NCI-H524 (cell line): ENCODE data around the gene TUNAR.
A peak's percentile ranks its signal among the peaks of the same experiment; 100 is the strongest.
"Not testable (repeated sequence)": the region's sequence is repeated elsewhere in the genome, so short reads cannot be mapped to it uniquely, and the experiment has no call there.

Experiments used
- DNase-seq, 2 experiments: peaks; one replicate each; lab custom pipeline; 2025; lab: John Stamatoyannopoulos, UW

Gene TUNAR

GRCh38 chr14:95915330-95915729 is 38.7 kb downstream of the TUNAR start:
- DNase-seq, result no peak

DNA sequence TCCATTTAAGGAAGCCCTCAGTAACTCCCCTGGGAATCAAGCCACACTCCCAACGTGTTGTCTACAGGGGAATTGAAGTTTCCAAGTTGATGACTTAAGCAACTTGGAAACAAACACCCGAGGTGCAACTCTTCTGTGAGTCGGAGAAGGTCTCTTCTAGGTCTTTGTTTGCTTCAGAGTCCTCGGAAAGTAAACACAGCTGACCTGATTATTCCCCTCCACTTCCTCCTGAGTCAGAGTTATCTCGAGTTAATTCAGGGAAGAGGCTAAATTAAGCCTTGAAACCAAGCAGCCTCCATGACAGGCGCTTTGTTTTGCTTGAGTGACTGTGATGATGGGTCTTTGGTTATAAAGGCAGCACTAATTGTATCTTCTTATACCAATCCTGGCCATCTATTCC is 41.8 kb downstream of the TUNAR start:
- no peak for DNase-seq

DNA sequence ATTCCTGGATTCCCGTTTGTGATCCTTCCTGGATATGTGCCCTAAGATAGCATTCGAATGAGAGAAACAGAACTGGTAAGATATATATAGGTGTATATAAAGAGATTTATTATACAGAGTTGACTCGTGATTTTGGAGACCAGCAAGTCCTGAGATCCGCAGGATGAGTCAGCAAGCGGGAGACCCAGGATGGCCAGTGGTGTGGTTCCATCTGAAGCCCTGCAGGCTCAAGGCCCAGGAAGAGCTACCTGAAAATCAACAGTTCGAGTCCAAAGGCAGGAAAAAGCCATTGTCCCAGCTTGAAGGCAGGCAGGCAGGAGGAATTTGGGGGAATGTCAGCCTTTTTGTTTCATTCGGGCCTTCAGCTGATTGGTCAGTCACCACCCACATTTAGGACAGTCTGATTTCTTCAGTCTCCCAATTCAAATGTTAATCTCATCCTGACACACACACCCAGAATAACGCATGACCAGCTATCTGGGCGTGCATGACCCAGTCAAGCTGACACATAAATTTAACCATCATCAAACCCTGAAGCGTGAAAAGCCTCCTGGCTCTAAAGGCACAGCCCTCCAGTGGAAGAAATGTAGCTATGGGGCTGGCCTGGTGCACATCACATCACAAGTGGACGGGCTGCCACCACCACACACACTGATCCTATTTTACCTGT is 44.3 kb downstream of the TUNAR start:
- no peak for DNase-seq

DNA sequence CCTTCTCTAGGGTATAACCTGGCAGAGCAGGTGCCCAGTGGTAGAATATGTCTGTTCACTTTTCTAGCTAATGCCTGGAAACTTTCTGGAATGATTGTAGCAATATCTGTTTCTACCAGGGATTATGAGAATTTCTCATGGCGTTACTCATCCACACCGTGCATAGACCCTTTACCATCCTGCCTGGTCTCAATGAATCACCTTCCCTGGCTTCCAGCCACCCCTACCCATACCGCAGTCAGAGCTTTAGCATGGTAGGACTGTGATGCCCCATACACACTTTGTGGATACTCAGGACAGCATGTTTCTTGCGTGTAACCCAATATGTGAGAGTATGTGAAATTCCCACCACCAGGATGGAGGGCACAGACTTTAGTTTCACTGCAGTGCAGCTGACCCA is 45.4 kb downstream of the TUNAR start:
- DNase-seq, result no peak

GRCh38 chr14:95928751-95929150 is 52.1 kb downstream of the TUNAR start:
- DNase-seq, result no peak

DNA sequence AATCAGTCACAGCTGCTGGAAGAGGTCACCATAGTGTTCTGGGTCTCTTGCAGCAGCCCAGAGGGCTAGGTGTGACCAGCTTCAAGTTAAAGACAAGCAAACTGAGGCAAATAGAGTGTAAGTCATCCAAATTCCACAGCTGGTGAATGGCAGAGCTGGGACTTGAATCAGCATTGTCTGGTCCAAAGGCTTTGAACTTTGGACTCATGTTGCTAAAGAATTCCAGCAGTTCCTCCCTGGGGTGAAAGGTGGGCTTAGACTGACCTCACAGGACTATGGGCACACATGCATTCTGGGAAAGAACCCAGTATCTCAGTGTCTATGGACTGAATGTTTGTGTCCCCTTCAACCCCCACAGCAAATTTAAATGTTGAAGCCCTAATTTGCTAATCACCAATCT is 54.8 kb downstream of the TUNAR start:
- no peak for DNase-seq

DNA sequence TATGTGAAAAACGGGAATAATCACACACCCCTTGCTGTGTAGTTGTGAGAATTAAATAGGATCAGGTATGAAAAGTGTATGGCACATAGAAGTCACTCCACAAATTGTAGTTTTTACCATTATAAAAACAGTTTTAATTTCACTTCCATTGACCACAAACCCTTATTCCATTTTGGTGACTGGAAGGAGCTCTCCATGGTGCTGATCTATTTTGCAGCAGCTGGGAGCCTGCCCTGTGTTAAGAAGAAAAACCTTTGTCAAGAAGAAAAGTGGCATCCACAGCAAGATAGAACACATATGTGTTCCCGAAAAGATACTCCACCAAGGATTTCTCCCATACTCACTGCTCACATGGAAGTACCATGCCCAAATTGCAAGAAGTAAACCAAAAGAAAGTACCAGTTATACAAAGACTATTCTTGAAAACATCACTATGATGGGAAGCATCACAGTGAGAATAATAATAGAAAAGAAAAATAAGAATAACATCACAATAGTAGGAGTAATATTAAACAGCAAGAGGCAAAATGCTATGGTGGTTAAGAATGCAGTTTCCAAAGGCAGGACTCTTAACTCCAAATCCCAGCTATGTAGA is 58.7 kb downstream of the TUNAR start:
- no peak for DNase-seq

DNA sequence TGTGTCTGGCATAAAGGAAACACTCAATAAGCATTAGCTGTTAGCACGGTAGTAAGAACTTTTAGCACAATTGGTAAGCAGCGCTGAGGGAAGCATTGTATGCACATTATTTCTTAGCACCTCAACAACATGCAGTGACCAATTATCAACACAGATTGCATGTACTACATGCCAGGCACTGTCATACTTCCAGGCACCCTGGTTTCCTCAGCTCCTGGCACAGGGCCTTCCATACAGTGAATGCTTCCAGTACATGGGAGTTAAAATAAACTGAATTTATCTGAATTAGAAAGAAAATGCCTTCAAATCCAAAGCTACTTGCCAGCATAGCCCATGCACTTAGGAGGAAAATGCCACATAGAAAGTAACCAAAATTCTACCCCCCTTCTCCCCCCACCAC is 59.4 kb downstream of the TUNAR start:
- DNase-seq, result no peak

DNA sequence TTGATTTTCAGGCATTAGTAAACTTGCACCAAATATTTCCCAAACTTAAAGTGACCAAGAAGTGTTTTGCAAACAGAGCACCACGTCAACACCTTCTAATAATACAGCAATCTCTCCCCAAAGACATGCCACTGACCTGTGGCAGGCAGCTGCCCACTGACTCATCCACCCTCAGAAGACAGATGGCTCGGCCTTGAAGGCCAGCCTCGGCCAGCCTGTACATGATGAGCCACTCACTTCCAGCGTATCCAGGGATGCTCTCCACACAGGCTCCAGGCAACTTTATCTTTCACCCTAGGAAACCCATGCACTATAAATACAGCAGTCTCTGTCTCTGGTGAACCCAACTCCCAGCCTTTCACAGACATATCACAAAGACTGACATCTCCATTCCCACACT is 62.7 kb downstream of the TUNAR start:
- DNase-seq, result no peak

GRCh38 chr14:95941897-95942296 is 65.3 kb downstream of the TUNAR start:
- DNase-seq, result no peak

GRCh38 chr14:95943699-95944098 is 67.1 kb downstream of the TUNAR start:
- DNase-seq, result peak; percentile 55 to 75

DNA sequence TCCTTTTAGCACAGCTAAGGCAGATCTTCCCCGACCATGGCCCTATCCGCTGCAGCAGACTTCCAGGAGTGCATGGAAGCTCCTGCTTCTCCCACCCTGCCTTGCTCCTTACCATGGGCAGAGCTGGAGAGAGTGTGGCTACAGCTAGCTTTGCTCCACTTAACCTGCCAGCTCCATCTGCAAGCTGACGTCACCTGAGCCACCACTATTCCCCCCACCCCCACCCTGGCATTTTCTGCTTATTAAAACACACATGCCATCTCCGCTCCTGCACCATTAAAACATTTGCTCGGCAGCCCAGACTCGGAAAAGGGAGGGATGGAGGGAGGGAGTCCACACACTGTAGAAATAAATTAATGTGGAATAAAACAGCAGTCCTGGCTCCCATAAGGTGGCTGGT is 67.8 kb downstream of the TUNAR start:
- DNase-seq, result no peak

- DNase-seq, result no peak
Measured at GRCh38 chr14:95946867-95947266, 70.2 kb downstream of the TUNAR start.

DNA sequence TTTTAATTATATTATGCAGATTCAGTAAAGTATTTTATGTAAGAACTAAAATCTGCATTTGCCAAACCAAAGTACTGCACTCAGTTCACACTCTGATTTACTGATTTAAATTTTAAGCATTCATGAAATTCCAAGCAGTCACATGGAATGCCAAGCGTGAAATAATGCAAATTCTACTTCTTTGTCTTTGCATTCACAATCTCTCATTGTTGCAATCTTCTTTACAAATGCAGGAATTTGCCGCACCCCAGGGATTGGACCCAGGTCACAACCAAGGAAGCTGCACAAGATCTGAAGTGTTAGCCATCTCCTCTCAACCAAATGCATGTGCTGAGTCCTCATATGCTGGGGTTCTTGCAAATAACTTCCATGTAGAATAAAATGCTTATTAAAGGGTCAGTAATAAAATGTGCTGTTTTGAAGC is 71.9 kb downstream of the TUNAR start:
- no peak for DNase-seq

- DNase-seq, result no peak
Measured at GRCh38 chr14:95951359-95951758, 74.7 kb downstream of the TUNAR start.

DNA sequence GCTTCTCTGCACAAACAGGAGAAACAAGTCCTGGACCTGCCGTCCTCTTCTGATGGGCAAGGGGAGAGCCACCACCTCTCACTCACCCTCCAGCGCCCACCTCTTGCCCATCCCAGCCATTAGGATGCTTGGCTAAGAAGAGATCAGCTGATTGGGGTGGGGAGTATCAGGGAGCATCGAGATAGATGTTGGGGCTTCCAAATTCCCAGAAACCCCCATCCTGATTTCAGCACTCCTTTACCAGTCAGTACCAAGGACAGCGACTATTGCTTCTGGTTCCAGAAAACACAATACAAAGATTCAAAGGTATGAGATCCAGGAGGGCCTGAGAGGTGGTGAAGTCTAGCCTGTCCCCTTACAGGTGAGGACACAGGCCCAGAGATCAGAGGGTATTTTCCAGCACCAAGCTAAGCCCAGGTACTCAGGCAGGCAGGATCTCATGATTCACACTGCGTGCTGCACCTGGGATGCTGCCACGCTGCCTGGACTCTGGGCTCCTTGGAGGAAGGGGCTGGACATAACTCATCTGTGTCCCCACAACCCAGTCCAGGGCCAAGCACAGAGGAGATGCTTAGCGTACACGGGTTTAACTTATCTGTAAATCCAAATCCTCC is 76.6 kb downstream of the TUNAR start:
- no peak for DNase-seq

GRCh38 chr14:95956601-95957460 is 80.2 kb downstream of the TUNAR start:
- DNase-seq, result no peak

DNA sequence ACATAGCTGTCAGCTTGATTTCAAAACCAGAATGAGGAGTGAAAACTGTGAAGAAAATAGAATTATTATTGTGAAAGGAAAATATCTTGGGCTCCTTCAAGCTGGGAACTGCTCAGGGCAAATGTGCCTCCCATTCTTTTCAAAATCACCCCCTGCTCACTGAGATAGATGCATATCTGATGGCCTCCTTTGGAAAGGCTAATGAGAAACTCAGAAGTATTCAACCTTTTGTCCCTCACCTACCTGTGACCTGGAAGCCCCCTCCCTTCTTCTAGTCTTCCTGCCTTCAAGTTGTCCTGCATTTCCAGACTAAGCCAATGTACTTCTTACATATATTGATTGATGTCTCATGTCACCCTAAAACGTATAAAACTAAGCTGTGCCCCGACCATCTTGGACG is 81.5 kb downstream of the TUNAR start:
- no peak for DNase-seq

GRCh38 chr14:95959317-95959716 is 82.7 kb downstream of the TUNAR start:
- DNase-seq, result no peak

- no peak for DNase-seq
Measured at GRCh38 chr14:95961481-95961880, 84.8 kb downstream of the TUNAR start.

DNA sequence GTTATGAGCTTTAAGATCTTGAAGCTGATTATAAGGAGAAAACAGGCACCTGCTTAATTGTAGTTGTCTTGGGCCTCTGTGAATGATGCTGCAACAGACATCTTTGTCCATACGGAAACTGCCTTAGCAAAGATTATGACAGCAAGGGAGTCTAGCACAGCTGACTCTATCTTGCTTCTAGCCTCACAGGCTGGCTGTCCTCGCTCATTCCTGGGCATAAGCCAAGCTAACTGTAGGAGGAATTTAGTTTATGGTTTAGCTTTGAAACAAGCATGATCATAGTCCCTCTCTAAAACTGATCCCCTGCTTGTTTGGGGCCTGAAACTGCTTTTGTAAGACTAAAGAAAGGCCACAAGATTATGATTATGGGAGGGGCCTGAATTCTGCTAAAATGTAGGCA is 88.3 kb downstream of the TUNAR start:
- no peak for DNase-seq

- not testable (repeated sequence) for DNase-seq
Measured at GRCh38 chr14:95968048-95968447, 91.4 kb downstream of the TUNAR start.
